ENCODE data around the gene DHPS.

The DHPS gene

GRCh38 chr19:12670159-12670928 lies 11.3 kb downstream of the DHPS start:
- no peak for FAIRE-seq
- DNase-seq (ENCODE audit: insufficient read length, low spot score), result no peak
- no peak for TF ChIP-seq CTCF (IDR thresholded peaks at IDR 0.05; ENCODE audit: insufficient read depth, missing control alignments)

GRCh38 chr19:12669270-12670158 lies 12.2 kb downstream of the DHPS start:
- peak; percentile 83 for DNase-seq (ENCODE audit: insufficient read length, low spot score)
- FAIRE-seq, result no peak
- no peak for TF ChIP-seq CTCF (IDR thresholded peaks at IDR 0.05; ENCODE audit: insufficient read depth, missing control alignments)

GRCh38 chr19:12668932-12669269 lies 12.8 kb downstream of the DHPS start:
- no peak for TF ChIP-seq CTCF (IDR thresholded peaks at IDR 0.05; ENCODE audit: insufficient read depth, missing control alignments)
- FAIRE-seq, result no peak
- no peak for DNase-seq (ENCODE audit: insufficient read length, low spot score)

GRCh38 chr19:12668346-12668745 lies 13.3 kb downstream of the DHPS start:
- TF ChIP-seq CTCF (IDR thresholded peaks at IDR 0.05; ENCODE audit: insufficient read depth, missing control alignments), result no peak
- DNase-seq (ENCODE audit: insufficient read length, low spot score) (no peak), FAIRE-seq (no peak)

GRCh38 chr19:12667731-12668302 lies 13.9 kb downstream of the DHPS start:
- no peak for DNase-seq (ENCODE audit: insufficient read length, low spot score)
- no peak for FAIRE-seq
- TF ChIP-seq CTCF (IDR thresholded peaks at IDR 0.05; ENCODE audit: insufficient read depth, missing control alignments), result no peak

- TF ChIP-seq CTCF (IDR thresholded peaks at IDR 0.05; ENCODE audit: insufficient read depth, missing control alignments), result no peak
- peak; percentile 97 for DNase-seq (ENCODE audit: insufficient read length, low spot score)
- FAIRE-seq, result no peak
These were observed 15.2 kb downstream of the DHPS start, which contains the start of the genes MAN2B1 and WDR83 for GRCh38 chr19:12666265-12667048. TSS of gene MAN2B1 (minus strand) at chr19:12666742. CDS start at chr19:12666701, 41 bp downstream. TSS of gene WDR83 (plus strand) at chr19:12666807. CDS start at chr19:12669791, 2,984 bp downstream.

Data from D721Med (cell line).